Lower leg skin (tissue), 4 donors: Measurements from ENCODE around the gene PRSS38. TPM values are rescaled to one million over a fixed set of nuclear protein-coding genes. Genes with fewer than 3 reads are reported as not detected.
"Not testable (repeated sequence)": the region's sequence is repeated elsewhere in the genome, so short reads cannot be mapped to it uniquely, and the experiment has no call there.

Experiments
- DNase-seq, 2 donors: peaks; one replicate each; pipeline ENCODE4 v3.0.0-alpha.2; 2019; ENCODE audit warnings: low spot score in 2 of 2
- H3K4me3 ChIP-seq: fragments of 200-600 bp; sonication (generic); 2 replicates; pipeline ENCODE4 v1.5.1; 2017; ENCODE audit warnings: mild to moderate bottlenecking, low read depth; ENCODE audit not compliant: poor library complexity, severe bottlenecking
- CTCF ChIP-seq, 3 donors: fragments of 450-650 bp; IDR thresholded peaks; one replicate each; pipeline ENCODE4 v1.5.1; 2016; ENCODE audit warnings: antibody characterized with exemption in 3 of 3, mild to moderate bottlenecking in 3 of 3, moderate library complexity in 2 of 3
- POLR2A ChIP-seq, 2 donors: fragments of 450-650 bp; IDR thresholded peaks; one replicate each; pipeline ENCODE4 v1.6.1; 2016 to 2017; ENCODE audit warnings: antibody characterized with exemption in 2 of 2, mild to moderate bottlenecking in 1 of 2, moderate library complexity in 1 of 2
- WGBS, 2 donors: methylation state at CpG; one replicate each; pipeline ENCODE4 v1.1.5; 2018; 5-methylcytosine and 5-hydroxymethylcytosine counted together
- intact Hi-C: fragments of 100-400 bp; cut with DNase I; formaldehyde crosslinking; loops from one replicate; pipeline ENCODE4 v1.15.0; 2023; ENCODE audit warnings: low total_unique reads
- total RNA-seq, 4 donors: library from RNA; depleted of rRNA; stranded (reverse); fragments of >200 nt; gene quantifications; one replicate each; pipeline ENCODE4 v1.1.0, GENCODE V29; 2016

PRSS38 gene
- total RNA-seq, 4 donors from 2014 or later: not detected

DNA sequence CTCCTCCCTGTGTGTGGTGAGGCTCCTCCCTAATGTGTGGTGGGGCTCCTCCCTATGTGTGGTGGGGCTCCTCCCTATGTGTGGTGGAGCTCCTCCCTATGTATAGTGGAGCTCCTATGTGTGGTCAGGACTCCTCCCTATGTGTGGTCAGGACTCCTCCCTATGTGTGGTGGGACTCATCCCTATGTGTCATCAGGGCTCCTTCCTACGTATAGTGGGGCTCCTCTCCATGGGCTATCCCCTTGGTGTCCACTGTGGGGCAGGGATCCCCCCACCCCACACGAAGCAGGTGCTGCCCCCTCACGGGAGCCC, 29.6 kb downstream of the PRSS38 start:
- 82 to 89% methylated on average over 3 of the region's 3 CpGs for WGBS, 2 donors
- TF ChIP-seq POLR2A (IDR thresholded peaks at IDR 0.05) (no peak), CTCF (IDR thresholded peaks at IDR 0.05) (no peak)
- no peak for DNase-seq
- intact Hi-C loops: no loop called here
- H3K4me3 ChIP-seq: no peak overlapping the region

- no peak for TF ChIP-seq CTCF (IDR thresholded peaks at IDR 0.05)
- no peak for TF ChIP-seq POLR2A (IDR thresholded peaks at IDR 0.05)
- peak in 1 of 2 donors; percentile 68 for DNase-seq
- 85 to 91% methylated on average over 4 to 6 of the region's 7 CpGs for WGBS, 2 donors
- intact Hi-C loops: no loop called here
- no peak overlapping the region for H3K4me3 ChIP-seq
Observed at GRCh38 chr1:227845519-227845918, 30.0 kb downstream of the PRSS38 start.

GRCh38 chr1:227846265-227846858, 30.9 kb downstream of the PRSS38 start:
- 80 to 85% methylated on average over 10 of the region's 10 CpGs for WGBS, 2 donors
- DNase-seq: no peak
- intact Hi-C loops: no loop called here
- no peak overlapping the region for H3K4me3 ChIP-seq
- no peak for TF ChIP-seq CTCF (IDR thresholded peaks at IDR 0.05)

DNA sequence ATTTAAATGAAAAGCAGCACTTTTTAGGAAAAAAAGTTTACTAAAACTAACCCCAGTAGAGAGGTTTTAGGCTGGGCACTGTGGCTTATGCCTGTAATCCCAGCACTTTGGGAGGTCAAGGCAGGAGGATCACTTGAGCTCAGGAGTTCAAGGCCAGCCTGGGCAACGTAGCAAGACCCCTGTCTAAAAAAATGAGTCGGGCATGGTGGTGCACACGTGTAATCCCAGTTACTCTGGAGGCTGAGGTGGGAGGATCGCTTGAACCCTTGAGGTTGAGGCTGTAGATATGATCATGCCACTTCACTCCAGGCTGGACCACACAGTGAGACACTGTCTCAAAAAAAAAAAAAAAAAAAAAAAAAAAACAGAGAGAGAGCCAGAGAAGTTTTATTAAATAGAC, 31.6 kb downstream of the PRSS38 start:
- H3K4me3 ChIP-seq, DNase-seq, intact Hi-C loops: not testable (repeated sequence)
- 81 to 91% methylated on average over 4 of the region's 4 CpGs for WGBS, 2 donors

- intact Hi-C loops: no loop called here
- no peak overlapping the region for H3K4me3 ChIP-seq
- WGBS, 2 donors: 86 to 90% methylated on average over 3 of the region's 3 CpGs
- TF ChIP-seq POLR2A (IDR thresholded peaks at IDR 0.05): no peak
- no peak for TF ChIP-seq CTCF (IDR thresholded peaks at IDR 0.05)
- no peak for DNase-seq
Observed at GRCh38 chr1:227848430-227848932, 33.0 kb downstream of the PRSS38 start.

DNA sequence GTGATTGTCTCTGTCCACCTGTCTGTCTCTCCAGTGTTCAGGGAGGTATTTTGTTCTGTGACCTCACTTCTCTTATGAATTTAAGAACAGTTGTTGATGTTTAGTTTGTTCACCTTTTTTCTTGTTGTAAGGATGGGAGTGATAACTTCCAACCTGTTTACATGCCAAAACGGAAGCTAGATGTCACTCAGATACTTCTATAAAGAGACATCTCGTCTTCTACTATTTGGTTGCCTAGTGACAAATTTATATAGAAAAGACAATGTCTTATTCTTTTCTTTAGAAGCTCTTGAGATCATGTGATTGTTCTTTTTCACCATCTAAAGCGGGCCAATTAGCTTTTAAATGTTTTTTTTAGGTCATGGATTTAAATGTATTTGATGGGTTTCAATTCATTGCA, 33.8 kb downstream of the PRSS38 start:
- intact Hi-C loops: no loop called here
- DNase-seq: no peak
- TF ChIP-seq CTCF (IDR thresholded peaks at IDR 0.05) (no peak), POLR2A (IDR thresholded peaks at IDR 0.05) (no peak)
- WGBS, 2 donors: 49 to 55% methylated on average over 3 of the region's 3 CpGs
- H3K4me3 ChIP-seq: no peak overlapping the region
